ENCODE measurements around the gene MEGF9. TPM values are rescaled to one million over a fixed set of nuclear protein-coding genes. Genes with fewer than 3 reads are reported as not detected.

The MEGF9 gene
- total and polyA plus RNA-seq, 2 donors (not counting 1 experiment from before 2014, with no cell fraction given) = 3.5 to 11.3 TPM

DNA sequence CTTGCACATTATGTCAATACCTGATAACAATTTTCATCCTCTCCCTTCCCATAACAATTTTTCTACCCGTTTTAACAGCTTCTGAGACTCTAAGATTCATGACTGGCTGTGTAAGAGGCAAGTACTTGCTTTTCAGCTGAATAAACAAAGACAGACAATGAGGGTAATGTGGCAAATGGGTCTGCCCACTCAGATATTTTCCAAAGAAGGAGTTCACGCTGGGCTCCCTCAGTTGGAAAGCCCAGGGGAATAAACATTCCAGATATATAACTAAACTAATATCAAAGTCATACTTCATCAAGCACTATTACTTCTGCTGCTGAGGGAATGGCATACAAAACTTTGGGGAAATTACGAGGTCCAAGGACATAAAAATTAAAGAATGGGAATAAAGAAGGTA is 24.4 kb downstream of the MEGF9 start:
- Histone ChIP-seq H4K20me1 (ENCODE audit: control insufficient read depth, insufficient read depth, low read length, poor library complexity, severe bottlenecking) (no peaks in the 10 kb centered on the region), H3K4me3 (ENCODE audit: control extremely low read depth in 1 of 5, extremely low read depth in 1 of 5, insufficient read depth in 1 of 5, low read depth in 2 of 5, low read length in 4 of 5) (no peak overlapping the region), H3K27me3 (replicated peaks in 1 of 4; ENCODE audit: control extremely low read depth in 1 of 4, control insufficient read depth in 3 of 4, insufficient read depth in 4 of 4, low read length in 3 of 4) (no peaks in the 10 kb centered on the region), H3K9ac (ENCODE audit: low read length) (no peak overlapping the region), H3K4me2 (replicated peaks; ENCODE audit: low read depth, low read length, poor library complexity, severe bottlenecking) (no peak overlapping the region), H3K27ac (ENCODE audit: low read length in 2 of 2) (no peak overlapping the region), H3K9me3 (ENCODE audit: control extremely low read depth in 1 of 3, control insufficient read depth in 2 of 3, insufficient read depth in 1 of 3, low read length in 2 of 3) (peaks cover 0 to 4% (median 0%) of the 10 kb centered on the region in 3 donors), H2AFZ (ENCODE audit: insufficient read depth, low read depth, low read length, poor library complexity, severe bottlenecking) (no peak overlapping the region), H3K36me3 (replicated peaks in 1 of 2; ENCODE audit: control extremely low read depth in 1 of 2, control insufficient read depth in 1 of 2, extremely low read depth in 1 of 2, insufficient read depth in 2 of 2, low read length in 1 of 2) (no peaks in the 10 kb centered on the region), H3K79me2 (ENCODE audit: control insufficient read depth, insufficient read depth, low read length) (peaks cover 30% of the 10 kb centered on the region), H3K4me1 (ENCODE audit: control insufficient read depth in 2 of 2, insufficient read depth in 2 of 2, low read length in 2 of 2) (peaks cover 8 to 21% of the 10 kb centered on the region in 2 donors)
- H3K9me3 Mint-ChIP-seq (ENCODE audit: insufficient read depth) = peaks cover 2% of the 10 kb centered on the region
- H3K4me3 Mint-ChIP-seq = no peak overlapping the region
- intact Hi-C loops (cut with micrococcal nuclease) = no loop called here
- no peaks in the 10 kb centered on the region for H3K27me3 Mint-ChIP-seq
- ChIA-PET CTCF (no interaction called here), POLR2A (no interaction called here)
- DNase-seq = no peak
- no peak for ATAC-seq (ENCODE audit: low read depth)
- no peak overlapping the region for H3K27ac Mint-ChIP-seq
- no CpG with 5 or more reads among the region's 3 CpGs for WGBS (ENCODE audit: insufficient coverage)
- no peak for TF ChIP-seq EZH2 (IDR thresholded peaks at IDR 0.05; ENCODE audit: borderline replicate concordance, insufficient read depth, low read depth, low read length, poor library complexity, severe bottlenecking)
- TF ChIP-seq, protein P1, sequence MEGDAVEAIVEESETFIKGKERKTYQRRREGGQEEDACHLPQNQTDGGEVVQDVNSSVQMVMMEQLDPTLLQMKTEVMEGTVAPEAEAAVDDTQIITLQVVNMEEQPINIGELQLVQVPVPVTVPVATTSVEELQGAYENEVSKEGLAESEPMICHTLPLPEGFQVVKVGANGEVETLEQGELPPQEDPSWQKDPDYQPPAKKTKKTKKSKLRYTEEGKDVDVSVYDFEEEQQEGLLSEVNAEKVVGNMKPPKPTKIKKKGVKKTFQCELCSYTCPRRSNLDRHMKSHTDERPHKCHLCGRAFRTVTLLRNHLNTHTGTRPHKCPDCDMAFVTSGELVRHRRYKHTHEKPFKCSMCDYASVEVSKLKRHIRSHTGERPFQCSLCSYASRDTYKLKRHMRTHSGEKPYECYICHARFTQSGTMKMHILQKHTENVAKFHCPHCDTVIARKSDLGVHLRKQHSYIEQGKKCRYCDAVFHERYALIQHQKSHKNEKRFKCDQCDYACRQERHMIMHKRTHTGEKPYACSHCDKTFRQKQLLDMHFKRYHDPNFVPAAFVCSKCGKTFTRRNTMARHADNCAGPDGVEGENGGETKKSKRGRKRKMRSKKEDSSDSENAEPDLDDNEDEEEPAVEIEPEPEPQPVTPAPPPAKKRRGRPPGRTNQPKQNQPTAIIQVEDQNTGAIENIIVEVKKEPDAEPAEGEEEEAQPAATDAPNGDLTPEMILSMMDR (IDR thresholded peaks at IDR 0.05) = no peak
- H3K4me1 Mint-ChIP-seq = peaks cover 25% of the 10 kb centered on the region

GRCh38 chr9:120688758-120689157 is 25.5 kb downstream of the MEGF9 start:
- no peak for ATAC-seq (ENCODE audit: low read depth)
- intact Hi-C loops (cut with micrococcal nuclease) = no loop called here
- TF ChIP-seq, protein P1 (IDR thresholded peaks at IDR 0.05) = no peak
- TF ChIP-seq EZH2 (IDR thresholded peaks at IDR 0.05; ENCODE audit: borderline replicate concordance, insufficient read depth, low read depth, low read length, poor library complexity, severe bottlenecking) = no peak
- Histone ChIP-seq H3K27me3 (replicated peaks in 1 of 4; ENCODE audit: control extremely low read depth in 1 of 4, control insufficient read depth in 3 of 4, insufficient read depth in 4 of 4, low read length in 3 of 4) (no peaks in the 10 kb centered on the region), H3K4me1 (ENCODE audit: control insufficient read depth in 2 of 2, insufficient read depth in 2 of 2, low read length in 2 of 2) (peaks cover 8 to 18% of the 10 kb centered on the region in 2 donors), H3K4me2 (replicated peaks; ENCODE audit: low read depth, low read length, poor library complexity, severe bottlenecking) (no peak overlapping the region), H3K4me3 (ENCODE audit: control extremely low read depth in 1 of 5, extremely low read depth in 1 of 5, insufficient read depth in 1 of 5, low read depth in 2 of 5, low read length in 4 of 5) (no peak overlapping the region), H3K27ac (ENCODE audit: low read length in 2 of 2) (no peak overlapping the region), H3K79me2 (ENCODE audit: control insufficient read depth, insufficient read depth, low read length) (peaks cover 30% of the 10 kb centered on the region), H3K9ac (ENCODE audit: low read length) (no peak overlapping the region), H2AFZ (ENCODE audit: insufficient read depth, low read depth, low read length, poor library complexity, severe bottlenecking) (no peak overlapping the region), H3K9me3 (ENCODE audit: control extremely low read depth in 1 of 3, control insufficient read depth in 2 of 3, insufficient read depth in 1 of 3, low read length in 2 of 3) (peaks cover 0 to 4% (median 0%) of the 10 kb centered on the region in 3 donors), H4K20me1 (ENCODE audit: control insufficient read depth, insufficient read depth, low read length, poor library complexity, severe bottlenecking) (peaks cover 3% of the 10 kb centered on the region), H3K36me3 (replicated peaks in 1 of 2; ENCODE audit: control extremely low read depth in 1 of 2, control insufficient read depth in 1 of 2, extremely low read depth in 1 of 2, insufficient read depth in 2 of 2, low read length in 1 of 2) (no peaks in the 10 kb centered on the region)
- DNase-seq = no peak
- WGBS (ENCODE audit: insufficient coverage) = no CpG with 5 or more reads among the region's 3 CpGs
- CTCF ChIA-PET = no interaction called here
- Mint-ChIP-seq H3K27ac (no peak overlapping the region), H3K27me3 (no peaks in the 10 kb centered on the region), H3K9me3 (ENCODE audit: insufficient read depth) (peaks cover 2% of the 10 kb centered on the region), H3K4me1 (peaks cover 16% of the 10 kb centered on the region), H3K4me3 (no peak overlapping the region)
- POLR2A ChIA-PET = no interaction called here
